Activated naive CD4-positive, alpha-beta T cell treated with anti-CD3 and anti-CD28 coated beads, Interleukin-2, amount 10 ng/mL, durations not matched to agents 7 days and 5 days (primary cell): Measurements from ENCODE around the gene SORBS2.

Experiments used
- CTCF ChIA-PET: fragments of 350-600 bp; sonication (Branson Sonifier 250); formaldehyde crosslinking; loops from one replicate; lab custom pipeline; 2021; ENCODE audit warnings: antibody characterized with exemption; lab: Charles Lee
- DNase-seq: peaks from one replicate; pipeline ENCODE4 v3.0.0-alpha.2; 2020
- H3K27ac Mint-ChIP-seq: one replicate; pipeline ENCODE4 v1.8.0; 2021; ENCODE audit warnings: mild to moderate bottlenecking, moderate library complexity, mixed read lengths
- H3K27me3 Mint-ChIP-seq: one replicate; pipeline ENCODE4 v1.8.0; 2021; ENCODE audit warnings: mild to moderate bottlenecking, mixed read lengths
- H3K36me3 Mint-ChIP-seq: one replicate; pipeline ENCODE4 v1.8.0; 2021; ENCODE audit warnings: mixed read lengths
- H3K4me1 Mint-ChIP-seq: one replicate; pipeline ENCODE4 v1.8.0; 2021; ENCODE audit warnings: mixed read lengths
- H3K4me3 Mint-ChIP-seq: one replicate; pipeline ENCODE4 v1.8.0; 2021; ENCODE audit warnings: mild to moderate bottlenecking, moderate library complexity, mixed read lengths
- H3K9me3 Mint-ChIP-seq: one replicate; pipeline ENCODE4 v1.8.0; 2021; ENCODE audit warnings: mixed read lengths

Gene SORBS2

DNA sequence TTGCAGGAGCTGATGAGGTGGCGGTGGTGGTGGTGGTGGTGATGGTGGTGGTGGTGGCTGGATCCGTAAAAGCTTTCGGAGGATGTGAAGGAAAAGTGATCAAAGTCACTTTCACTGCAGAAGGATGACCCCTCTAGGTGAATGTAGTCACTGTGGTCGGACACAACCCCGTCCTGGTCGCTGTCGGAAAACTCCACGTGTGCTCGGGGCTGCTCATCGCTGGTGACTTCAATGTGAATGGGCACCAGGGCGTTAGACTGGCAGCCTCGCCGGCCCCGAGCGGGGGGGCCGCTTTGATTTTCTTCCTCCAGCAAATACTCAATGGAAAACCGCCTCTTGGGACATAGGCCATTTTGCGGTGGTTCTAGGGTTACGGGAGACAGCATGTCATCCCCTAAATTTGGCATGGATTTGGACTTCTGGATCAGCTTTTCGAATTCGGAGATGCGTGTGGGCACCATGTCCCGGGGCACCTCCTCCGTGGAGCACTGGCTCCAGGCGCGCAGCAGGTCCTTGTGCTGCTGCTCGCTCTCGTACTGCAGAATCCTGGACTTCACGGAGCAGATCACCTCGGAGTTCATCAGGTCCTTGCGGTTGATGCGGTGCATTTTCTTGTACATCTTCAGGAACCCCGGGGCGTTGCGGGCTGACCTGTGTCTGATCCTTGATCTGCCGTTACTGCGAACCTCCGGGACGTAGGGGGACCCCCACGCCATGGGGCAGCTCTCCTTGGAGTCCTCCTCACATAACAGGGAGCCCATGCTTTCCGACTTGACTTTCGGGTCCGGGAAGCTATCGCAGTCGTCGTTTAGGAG lies 188.3 kb downstream of the SORBS2 start:
- H3K4me3 Mint-ChIP-seq = no peak overlapping the region
- H3K36me3 Mint-ChIP-seq = no peaks in the 10 kb centered on the region
- DNase-seq = no peak
- no peaks in the 10 kb centered on the region for H3K9me3 Mint-ChIP-seq
- no peak overlapping the region for H3K27ac Mint-ChIP-seq
- CTCF ChIA-PET = no interaction called here
- H3K27me3 Mint-ChIP-seq = peaks cover 7% of the 10 kb centered on the region
- no peaks in the 10 kb centered on the region for H3K4me1 Mint-ChIP-seq

- DNase-seq = no peak
- H3K27ac Mint-ChIP-seq = no peak overlapping the region
- CTCF ChIA-PET = interaction anchor here (1.4 kb wide), 1 partner anchor 12 kb away, joined by 5 read pairs; no protein-coding TSS in a partner anchor
- H3K4me3 Mint-ChIP-seq = no peak overlapping the region
- no peaks in the 10 kb centered on the region for H3K36me3 Mint-ChIP-seq
- H3K4me1 Mint-ChIP-seq = peaks cover 2% of the 10 kb centered on the region
- no peaks in the 10 kb centered on the region for H3K9me3 Mint-ChIP-seq
- peaks cover 6% of the 10 kb centered on the region for H3K27me3 Mint-ChIP-seq
These were observed 203.8 kb downstream of the SORBS2 start for GRCh38 chr4:185608185-185608584.

GRCh38 chr4:185602397-185602796 lies 209.6 kb downstream of the SORBS2 start:
- no peak for DNase-seq
- H3K27me3 Mint-ChIP-seq = peaks cover 6% of the 10 kb centered on the region
- no peak overlapping the region for H3K27ac Mint-ChIP-seq
- no peaks in the 10 kb centered on the region for H3K4me1 Mint-ChIP-seq
- CTCF ChIA-PET = no interaction called here
- no peak overlapping the region for H3K4me3 Mint-ChIP-seq
- H3K9me3 Mint-ChIP-seq = no peaks in the 10 kb centered on the region
- no peaks in the 10 kb centered on the region for H3K36me3 Mint-ChIP-seq

DNA sequence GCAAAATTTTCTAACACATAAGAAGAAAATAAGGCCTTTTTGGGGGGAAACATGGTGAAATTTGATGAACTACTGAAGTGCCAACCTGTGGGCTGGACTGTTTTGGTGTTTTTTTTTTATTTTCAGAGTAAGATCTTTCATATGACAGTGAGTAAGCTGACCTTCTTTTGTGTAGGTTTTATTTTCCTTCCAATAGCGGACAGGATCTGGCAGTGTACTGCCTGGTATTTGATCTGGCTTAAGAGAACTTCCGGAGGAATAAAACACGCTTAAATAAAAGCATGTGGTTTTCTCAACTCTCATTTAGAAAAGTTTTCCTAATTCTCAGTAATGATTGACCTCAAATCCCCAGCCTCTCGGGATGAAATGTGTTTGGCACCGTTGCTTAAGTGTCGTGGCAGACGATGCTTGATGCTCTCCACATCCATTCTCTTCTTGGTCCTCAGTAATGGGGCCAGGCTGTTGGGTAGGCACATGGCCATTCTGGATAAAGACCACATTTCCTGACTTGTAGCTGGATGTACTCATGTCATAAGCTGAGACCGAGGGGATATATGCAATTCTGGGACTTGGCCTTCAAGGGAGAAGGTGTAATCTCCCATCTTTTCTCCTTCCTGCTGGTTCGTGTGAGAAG lies 211.1 kb downstream of the SORBS2 start:
- Mint-ChIP-seq H3K27ac (no peak overlapping the region), H3K9me3 (no peaks in the 10 kb centered on the region), H3K36me3 (no peaks in the 10 kb centered on the region), H3K4me3 (no peak overlapping the region), H3K4me1 (no peaks in the 10 kb centered on the region), H3K27me3 (peaks cover 7% of the 10 kb centered on the region)
- DNase-seq = no peak
- CTCF ChIA-PET = no interaction called here

GRCh38 chr4:185599553-185600243 lies 212.3 kb downstream of the SORBS2 start:
- H3K4me1 Mint-ChIP-seq = no peaks in the 10 kb centered on the region
- CTCF ChIA-PET = interaction anchor here (0.6 kb wide), 1 partner anchor 381 kb away, joined by 3 read pairs; no protein-coding TSS in a partner anchor
- peaks cover 7% of the 10 kb centered on the region for H3K27me3 Mint-ChIP-seq
- no peak for DNase-seq
- no peaks in the 10 kb centered on the region for H3K9me3 Mint-ChIP-seq
- no peak overlapping the region for H3K4me3 Mint-ChIP-seq
- no peak overlapping the region for H3K27ac Mint-ChIP-seq
- no peaks in the 10 kb centered on the region for H3K36me3 Mint-ChIP-seq

DNA sequence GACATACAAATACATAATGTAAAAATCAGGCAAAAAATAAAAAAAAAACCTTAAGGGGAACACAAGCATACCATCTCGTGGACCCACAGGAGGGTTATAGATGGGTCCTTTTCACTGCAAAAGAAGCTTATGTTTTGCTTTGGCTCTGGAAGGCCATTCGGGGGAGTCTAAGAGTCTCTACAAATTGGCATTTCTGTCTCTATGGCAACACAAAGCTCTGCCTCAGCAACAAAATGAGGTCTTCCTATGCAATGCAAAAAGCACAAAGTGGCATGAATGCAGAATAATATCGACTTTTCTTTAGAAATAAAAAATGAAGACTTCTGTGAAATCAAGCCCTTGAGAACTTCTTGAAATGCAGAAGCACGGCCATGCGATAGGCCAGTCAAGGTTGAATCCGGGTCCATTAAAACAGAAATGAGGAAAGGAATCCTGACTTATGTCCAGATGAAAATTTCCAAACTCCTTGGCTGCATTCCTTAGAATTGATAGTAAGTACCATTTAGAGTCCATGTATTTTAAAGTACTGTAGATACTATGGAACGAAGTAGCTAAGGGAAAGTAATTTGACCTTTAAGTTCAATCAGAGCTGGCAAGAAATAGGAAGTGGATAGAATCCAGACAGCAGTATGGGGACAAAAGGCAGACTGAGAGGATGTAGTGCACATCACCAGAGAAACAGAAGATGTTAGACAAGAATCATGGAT lies 213.0 kb downstream of the SORBS2 start:
- Mint-ChIP-seq H3K4me3 (no peak overlapping the region), H3K27ac (no peak overlapping the region), H3K4me1 (no peaks in the 10 kb centered on the region), H3K9me3 (no peaks in the 10 kb centered on the region), H3K36me3 (no peaks in the 10 kb centered on the region), H3K27me3 (peaks cover 7% of the 10 kb centered on the region)
- DNase-seq = no peak
- CTCF ChIA-PET = interaction anchor here (0.6 to 1.7 kb wide), 7 partner anchors 12 to 492 kb away, joined by 3 to 8 read pairs (median 3); no protein-coding TSS in a partner anchor

DNA sequence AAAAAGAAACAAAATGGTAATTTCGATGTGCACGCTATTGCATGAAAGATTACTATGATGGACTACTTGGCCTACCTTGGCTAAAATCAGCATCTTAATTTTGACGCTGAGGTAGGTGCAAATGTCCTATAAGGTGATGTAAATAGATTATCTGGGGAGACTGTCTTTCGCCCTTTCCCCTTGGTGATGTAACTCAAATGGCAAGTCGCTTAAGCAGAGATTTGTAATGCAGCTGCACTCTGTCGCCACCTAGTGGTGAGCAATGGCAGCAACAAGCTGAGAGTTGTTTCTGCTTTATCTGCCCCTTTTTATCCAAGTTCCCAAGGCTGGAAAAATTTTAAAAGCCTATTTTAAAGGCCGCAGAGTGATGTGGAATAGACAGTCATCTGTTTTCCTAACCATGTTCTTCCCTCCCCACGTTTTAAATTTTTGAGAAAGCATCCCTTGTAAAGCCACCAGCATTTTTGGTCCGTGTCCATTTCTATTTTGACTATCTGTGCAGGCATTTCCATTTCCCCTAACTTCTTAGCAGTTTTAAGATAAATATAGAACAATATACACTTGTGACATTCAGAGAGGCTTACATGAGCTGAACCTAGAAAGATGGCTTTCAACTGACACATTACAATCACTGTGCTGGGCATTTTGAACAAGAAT lies 214.3 kb downstream of the SORBS2 start:
- Mint-ChIP-seq H3K4me1 (no peaks in the 10 kb centered on the region), H3K4me3 (no peak overlapping the region), H3K36me3 (no peaks in the 10 kb centered on the region), H3K27ac (no peak overlapping the region), H3K9me3 (no peaks in the 10 kb centered on the region), H3K27me3 (peaks cover 15% of the 10 kb centered on the region)
- peak; percentile 76 for DNase-seq
- CTCF ChIA-PET = interaction anchor here (0.6 to 2.7 kb wide), 26 partner anchors 8 to 592 kb away, joined by 3 to 9 read pairs (median 4); partner anchors contain the start of gene CCDC110

GRCh38 chr4:185592845-185593488 lies 219.0 kb downstream of the SORBS2 start:
- Mint-ChIP-seq H3K4me1 (peaks cover under 1% of the 10 kb centered on the region), H3K36me3 (no peaks in the 10 kb centered on the region), H3K9me3 (no peaks in the 10 kb centered on the region), H3K4me3 (no peak overlapping the region), H3K27ac (no peak overlapping the region), H3K27me3 (peaks cover 35% of the 10 kb centered on the region)
- no peak for DNase-seq
- CTCF ChIA-PET = no interaction called here

GRCh38 chr4:185592438-185592837 lies 219.6 kb downstream of the SORBS2 start:
- no peaks in the 10 kb centered on the region for H3K9me3 Mint-ChIP-seq
- H3K4me3 Mint-ChIP-seq = no peak overlapping the region
- H3K36me3 Mint-ChIP-seq = no peaks in the 10 kb centered on the region
- CTCF ChIA-PET = no interaction called here
- H3K27ac Mint-ChIP-seq = no peak overlapping the region
- no peak for DNase-seq
- peaks cover 6% of the 10 kb centered on the region for H3K4me1 Mint-ChIP-seq
- peaks cover 40% of the 10 kb centered on the region for H3K27me3 Mint-ChIP-seq

- DNase-seq = no peak
- no peaks in the 10 kb centered on the region for H3K36me3 Mint-ChIP-seq
- H3K4me3 Mint-ChIP-seq = no peak overlapping the region
- no peaks in the 10 kb centered on the region for H3K9me3 Mint-ChIP-seq
- peaks cover 43% of the 10 kb centered on the region for H3K27me3 Mint-ChIP-seq
- CTCF ChIA-PET = no interaction called here
- H3K4me1 Mint-ChIP-seq = peaks cover 13% of the 10 kb centered on the region
- H3K27ac Mint-ChIP-seq = no peak overlapping the region
These were observed 220.3 kb downstream of the SORBS2 start for GRCh38 chr4:185591679-185592141.

- no peak overlapping the region for H3K4me3 Mint-ChIP-seq
- H3K9me3 Mint-ChIP-seq = no peaks in the 10 kb centered on the region
- peaks cover 13% of the 10 kb centered on the region for H3K4me1 Mint-ChIP-seq
- H3K27me3 Mint-ChIP-seq = peaks cover 39% of the 10 kb centered on the region
- CTCF ChIA-PET = no interaction called here
- no peak overlapping the region for H3K27ac Mint-ChIP-seq
- no peak for DNase-seq
- H3K36me3 Mint-ChIP-seq = no peaks in the 10 kb centered on the region
These were observed 221.0 kb downstream of the SORBS2 start for GRCh38 chr4:185590982-185591381.

DNA sequence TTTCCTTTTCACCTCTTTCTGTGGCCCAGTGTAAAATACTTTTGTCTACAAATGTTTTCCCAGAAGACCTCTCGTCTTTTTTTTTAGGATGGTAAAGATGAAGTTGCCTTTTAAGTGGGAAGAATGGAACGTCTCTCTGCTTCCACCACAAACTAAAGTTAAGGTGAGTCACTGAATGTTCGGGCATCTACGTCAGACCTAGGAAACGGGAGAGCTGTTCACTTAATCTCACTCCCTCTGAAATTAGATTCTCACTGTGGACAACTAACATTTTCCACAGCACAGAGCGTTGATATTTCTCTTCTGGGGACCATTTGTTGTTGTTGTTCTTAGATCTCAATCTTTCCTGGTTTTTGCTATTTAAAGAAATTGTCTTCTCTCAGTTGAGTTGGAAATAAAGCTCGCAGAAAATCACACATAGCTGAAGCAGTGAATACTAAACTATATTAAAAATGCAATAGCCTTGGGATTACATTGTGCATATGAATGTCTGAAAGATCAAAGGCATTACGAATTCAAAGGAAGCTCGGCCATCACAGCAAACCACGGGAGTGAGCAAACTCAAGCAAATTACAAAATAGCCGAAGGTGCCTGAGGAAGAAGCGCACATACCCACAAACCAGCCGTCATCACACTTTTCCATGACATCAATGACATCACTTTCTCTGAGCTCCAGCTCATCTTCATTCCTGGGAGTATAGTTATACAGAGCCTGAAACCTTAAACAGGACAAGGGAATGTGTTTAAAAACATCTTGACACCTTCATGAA lies 222.7 kb downstream of the SORBS2 start:
- peaks cover 13% of the 10 kb centered on the region for H3K4me1 Mint-ChIP-seq
- H3K27me3 Mint-ChIP-seq = peaks cover 47% of the 10 kb centered on the region
- no peak for DNase-seq
- CTCF ChIA-PET = interaction anchor here (1.2 kb wide), 1 partner anchor 8 kb away, joined by 4 read pairs; no protein-coding TSS in a partner anchor
- no peak overlapping the region for H3K4me3 Mint-ChIP-seq
- no peaks in the 10 kb centered on the region for H3K9me3 Mint-ChIP-seq
- no peaks in the 10 kb centered on the region for H3K36me3 Mint-ChIP-seq
- no peak overlapping the region for H3K27ac Mint-ChIP-seq
